GM12878 (cell line): ENCODE measurements around the gene HIF3A.

Experiments used
- CEBPZ ChIP-seq: fragments of 150-350 bp; IDR thresholded peaks from 2 replicates; pipeline ENCODE4 v1.6.1; 2016; ENCODE audit warnings: low read depth, low read length
- CREB1 ChIP-seq: IDR thresholded peaks from 2 replicates; pipeline ENCODE4 v1.6.1; 2012; ENCODE audit warnings: low read depth, mild to moderate bottlenecking, inconsistent platforms
- CTCF ChIP-seq, 3 experiments: IDR thresholded peaks in 2 of 3; conservative IDR thresholded peaks in 1 of 3; 2 replicates each; pipeline ENCODE4 v1.5.1; 2011; ENCODE audit warnings: low read depth in 3 of 3, low read length in 3 of 3, mild to moderate bottlenecking in 3 of 3, control low read depth in 2 of 3, moderate library complexity in 2 of 3, inconsistent platforms in 1 of 3, mixed read lengths in 1 of 3; ENCODE audit not compliant: control insufficient read depth in 2 of 3, insufficient read depth in 1 of 3; ENCODE audit errors: extremely low read depth in 1 of 3
- NR2C1 ChIP-seq: fragments of 450-650 bp; IDR thresholded peaks from 2 replicates; pipeline ENCODE4 v1.6.1; 2017; ENCODE audit warnings: antibody characterized with exemption, mild to moderate bottlenecking, moderate library complexity
- NR2F1 ChIP-seq: fragments of 450-650 bp; conservative IDR thresholded peaks from 2 replicates; pipeline ENCODE4 v1.6.1; 2017; ENCODE audit warnings: mild to moderate bottlenecking
- POLR2AphosphoS5 ChIP-seq: IDR thresholded peaks from 2 replicates; pipeline ENCODE4 v1.6.1; 2011; ENCODE audit warnings: mild to moderate bottlenecking, low read length, inconsistent platforms
- RAD21 ChIP-seq: IDR thresholded peaks from 2 replicates; pipeline ENCODE4 v1.6.1; 2011; ENCODE audit warnings: mild to moderate bottlenecking, low read depth, low read length, moderate library complexity; ENCODE audit not compliant: insufficient read depth
- RCOR1 ChIP-seq: conservative IDR thresholded peaks from 2 replicates; pipeline ENCODE4 v1.6.1; 2012; ENCODE audit warnings: low read depth, low read length, improper control_type of control experiment
- SMC3 ChIP-seq: IDR thresholded peaks from 2 replicates; pipeline ENCODE4 v1.6.1; 2011; ENCODE audit warnings: low read length, improper control_type of control experiment, borderline replicate concordance
- SP1 ChIP-seq: IDR thresholded peaks from one replicate; pipeline ENCODE4 v1.6.1; 2011; ENCODE audit warnings: low read depth, low read length
- SREBF2 ChIP-seq: IDR thresholded peaks from 2 replicates; pipeline ENCODE4 v1.6.1; 2012; ENCODE audit warnings: mild to moderate bottlenecking, low read length
- TAF1 ChIP-seq: IDR thresholded peaks from 2 replicates; pipeline ENCODE4 v1.6.1; 2011; ENCODE audit warnings: mild to moderate bottlenecking, low read depth, low read length, borderline replicate concordance
- TCF7 ChIP-seq: IDR thresholded peaks from 2 replicates; pipeline ENCODE4 v1.6.1; 2014; ENCODE audit warnings: antibody characterized with exemption, borderline replicate concordance
- ZNF274 ChIP-seq: IDR thresholded peaks from one replicate; pipeline ENCODE4 v1.8.0; 2011; ENCODE audit not compliant: insufficient read length, insufficient read depth

- TF ChIP-seq RAD21: no peak
- no peak for TF ChIP-seq CEBPZ
- no peak for TF ChIP-seq SREBF2
- no peak for TF ChIP-seq ZNF274
- no peak for TF ChIP-seq NR2C1
- no peak for TF ChIP-seq NR2F1
- TF ChIP-seq SMC3: no peak
- no peak for TF ChIP-seq POLR2AphosphoS5
- no peak for TF ChIP-seq TAF1
- TF ChIP-seq TCF7: no peak
- TF ChIP-seq CREB1: no peak
- TF ChIP-seq CTCF (IDR thresholded peaks at IDR 0.05 in 2 of 3, conservative IDR thresholded peaks at IDR 0.05 in 1 of 3; ENCODE audit: control insufficient read depth in 2 of 3, extremely low read depth in 1 of 3, insufficient read depth in 1 of 3, low read depth in 3 of 3, low read length in 3 of 3): no peak
- TF ChIP-seq RCOR1: no peak
- no peak for TF ChIP-seq SP1
Measured at GRCh38 chr19:46296722-46297461, at the start of gene HIF3A.
